Memory B cell (primary cell): ENCODE measurements around the gene TSEN34.

Experiments
- ATAC-seq: fragments of 150-1000 bp; cut with Tn5 transposase; 2 replicates; pipeline ENCODE4 v1.10.0; 2021; ENCODE audit warnings: low read depth, mild to moderate bottlenecking, moderate library complexity
- DNase-seq, 2 donors: peaks; one replicate each; pipeline ENCODE4 v3.0.0; 2022; ENCODE audit warnings: low spot score in 2 of 2
- H3K27ac Mint-ChIP-seq: one replicate; pipeline ENCODE4 v1.8.0; 2022; ENCODE audit warnings: mild to moderate bottlenecking, moderate library complexity, mixed read lengths
- H3K27me3 Mint-ChIP-seq: one replicate; pipeline ENCODE4 v1.8.0; 2022; ENCODE audit warnings: mixed read lengths
- H3K36me3 Mint-ChIP-seq: one replicate; pipeline ENCODE4 v1.8.0; 2022; ENCODE audit warnings: mild to moderate bottlenecking, mixed read lengths
- H3K4me1 Mint-ChIP-seq: one replicate; pipeline ENCODE4 v1.8.0; 2022; ENCODE audit warnings: mixed read lengths
- H3K4me3 Mint-ChIP-seq: one replicate; pipeline ENCODE4 v1.8.0; 2022; ENCODE audit warnings: mild to moderate bottlenecking, moderate library complexity, mixed read lengths
- H3K9me3 Mint-ChIP-seq: one replicate; pipeline ENCODE4 v1.8.0; 2022; ENCODE audit warnings: mixed read lengths

The TSEN34 gene

DNA sequence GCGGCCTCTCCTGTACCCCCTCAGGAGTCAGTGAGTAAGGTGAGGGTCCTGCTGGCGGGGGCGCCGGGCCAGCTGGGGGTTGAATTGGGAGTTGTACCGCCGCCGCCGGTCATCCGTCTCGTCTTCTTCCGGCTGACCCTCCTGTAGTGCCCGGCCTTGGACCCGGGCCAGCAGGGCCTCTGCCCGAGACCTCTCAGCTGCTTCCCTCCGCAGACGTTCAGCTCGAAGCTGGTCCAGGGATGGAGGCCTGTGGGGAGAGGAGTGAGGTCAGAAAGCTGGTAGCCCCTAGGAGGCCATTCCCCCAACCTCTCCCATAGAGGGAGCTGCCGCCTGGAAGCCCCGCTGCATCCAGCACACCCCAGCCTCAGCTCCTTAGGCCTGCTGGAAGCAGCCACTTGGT, 35.4 kb upstream of the TSEN34 start:
- Mint-ChIP-seq H3K36me3 (peaks cover 26% of the 10 kb centered on the region), H3K9me3 (no peaks in the 10 kb centered on the region), H3K4me1 (peaks cover 24% of the 10 kb centered on the region), H3K4me3 (no peak overlapping the region), H3K27me3 (no peaks in the 10 kb centered on the region), H3K27ac (no peak overlapping the region)
- ATAC-seq = no peak
- no peak for DNase-seq

DNA sequence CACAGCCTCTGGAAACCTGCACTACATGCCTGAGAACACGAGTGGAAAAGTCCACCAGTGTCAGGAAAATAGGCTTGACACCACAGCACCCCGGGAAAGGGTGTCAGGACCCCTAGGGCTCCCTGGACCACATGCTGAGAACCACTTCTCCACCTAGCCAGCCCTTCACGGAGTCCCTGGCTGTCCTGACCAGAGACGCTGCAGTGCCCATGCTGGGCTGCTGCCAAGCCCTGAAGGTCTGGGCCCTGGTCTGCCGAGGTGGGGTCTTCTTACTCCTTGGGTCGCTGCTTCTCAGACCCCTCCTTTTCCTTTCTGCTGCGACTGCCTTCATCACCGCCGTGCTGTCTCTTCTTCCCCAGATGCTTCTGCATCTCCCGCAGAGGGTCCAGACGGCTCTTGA, 34.6 kb upstream of the TSEN34 start:
- no peak overlapping the region for H3K4me3 Mint-ChIP-seq
- peaks cover 2% of the 10 kb centered on the region for H3K9me3 Mint-ChIP-seq

DNA sequence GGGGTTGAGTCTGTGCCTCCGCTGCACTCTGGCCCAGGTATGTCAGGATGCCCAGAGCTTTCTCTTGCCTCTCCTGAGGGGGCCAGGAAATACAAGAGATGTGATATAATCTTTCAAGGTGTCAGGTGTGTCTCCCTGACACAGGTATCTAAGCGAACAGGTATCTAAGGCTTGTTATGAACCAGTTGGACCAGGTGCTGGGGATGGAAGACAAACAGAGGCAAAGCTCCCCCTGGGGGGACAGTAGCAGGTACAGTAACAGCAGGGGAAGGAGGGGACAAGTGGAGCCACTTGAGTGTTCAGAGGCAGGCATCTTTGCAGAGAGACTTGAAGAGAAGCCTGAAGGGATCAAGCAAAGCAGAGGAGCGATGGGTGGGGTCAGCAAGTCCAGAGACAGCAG, 34.2 kb upstream of the TSEN34 start:
- H3K27ac Mint-ChIP-seq = no peak overlapping the region
- peaks cover 2% of the 10 kb centered on the region for H3K9me3 Mint-ChIP-seq
- no peak for ATAC-seq
- peaks cover 27% of the 10 kb centered on the region for H3K4me1 Mint-ChIP-seq
- H3K36me3 Mint-ChIP-seq = peaks cover 22% of the 10 kb centered on the region
- H3K4me3 Mint-ChIP-seq = peak overlapping the region; percentile 32
- DNase-seq = no peak
- no peaks in the 10 kb centered on the region for H3K27me3 Mint-ChIP-seq

More for the DNA sequence above, 34.6 kb upstream of the TSEN34 start:
- H3K4me1 Mint-ChIP-seq = peaks cover 27% of the 10 kb centered on the region
- DNase-seq (no peak), ATAC-seq (no peak)
- peaks cover 22% of the 10 kb centered on the region for H3K36me3 Mint-ChIP-seq
- no peaks in the 10 kb centered on the region for H3K27me3 Mint-ChIP-seq
- H3K27ac Mint-ChIP-seq = no peak overlapping the region

- Mint-ChIP-seq H3K36me3 (peaks cover 16% of the 10 kb centered on the region), H3K27ac (peak overlapping the region; percentile 94), H3K4me1 (peaks cover 32% of the 10 kb centered on the region), H3K4me3 (peak overlapping the region; percentile 100), H3K9me3 (peaks cover 2% of the 10 kb centered on the region), H3K27me3 (peaks cover 3% of the 10 kb centered on the region)
- ATAC-seq (no peak), DNase-seq (no peak)
These were observed 32.2 kb upstream of the TSEN34 start for GRCh38 chr19:54158812-54159351.

- H3K27ac Mint-ChIP-seq = peak within 1 kb of the TSS; percentile 94
- DNase-seq = peak; percentile 88 to 96
- H3K4me3 Mint-ChIP-seq = peak within 1 kb of the TSS; percentile 100
- peaks cover 2% of the 10 kb centered on the region for H3K9me3 Mint-ChIP-seq
- peaks cover 5% of the 10 kb centered on the region for H3K27me3 Mint-ChIP-seq
- H3K36me3 Mint-ChIP-seq = peaks cover 13% of the 10 kb centered on the region
- ATAC-seq = peak; percentile 86
- H3K4me1 Mint-ChIP-seq = peaks cover 33% of the 10 kb centered on the region
These were observed 31.5 kb upstream of the TSEN34 start, which contains the start of gene LENG1 for GRCh38 chr19:54159352-54160181. LENG1 (minus strand) TSS chr19:54159721; CDS start chr19:54159695, 26 bp downstream.

DNA sequence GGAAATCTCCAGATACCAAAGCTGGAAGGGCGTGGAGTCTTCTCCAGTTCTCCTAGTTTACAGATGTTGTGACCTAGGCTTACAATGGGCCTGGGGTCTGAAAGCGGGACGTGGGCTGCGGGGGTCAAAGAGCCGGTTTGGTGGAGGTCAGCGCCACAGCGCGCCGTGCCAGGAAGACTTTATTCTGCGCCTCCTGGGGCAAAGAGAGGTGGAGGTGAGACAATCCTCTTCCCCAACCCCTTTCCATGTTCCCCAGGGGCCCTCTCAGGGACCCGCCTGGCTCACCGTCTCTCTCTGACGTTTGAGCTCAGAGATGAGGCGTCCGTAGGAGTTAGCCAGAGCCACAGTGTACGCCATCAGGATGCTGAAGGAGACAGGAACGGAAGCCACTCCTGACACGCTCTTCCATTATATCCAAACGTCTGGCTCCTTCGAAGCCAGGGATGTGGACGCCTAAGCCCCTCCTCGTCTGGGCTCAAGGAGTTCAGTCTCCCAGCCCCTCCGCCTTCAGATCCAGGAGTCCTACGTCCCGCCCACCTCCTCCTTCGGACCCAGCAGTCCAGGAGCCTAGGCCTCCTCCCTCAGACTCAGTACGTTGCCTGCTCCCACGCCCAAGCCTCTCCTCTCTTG, 30.8 kb upstream of the TSEN34 start:
- no peak for ATAC-seq

GRCh38 chr19:54160854-54161253, 30.3 kb upstream of the TSEN34 start:
- Mint-ChIP-seq H3K4me3 (peak overlapping the region; percentile 100), H3K36me3 (peaks cover 9% of the 10 kb centered on the region), H3K27ac (peak overlapping the region; percentile 94), H3K9me3 (peaks cover 2% of the 10 kb centered on the region), H3K4me1 (peaks cover 32% of the 10 kb centered on the region), H3K27me3 (peaks cover 10% of the 10 kb centered on the region)
- DNase-seq (no peak), ATAC-seq (no peak)

More for the DNA sequence above, 30.8 kb upstream of the TSEN34 start:
- H3K36me3 Mint-ChIP-seq = peaks cover 9% of the 10 kb centered on the region
- H3K27ac Mint-ChIP-seq = peak overlapping the region; percentile 94
- peaks cover 32% of the 10 kb centered on the region for H3K4me1 Mint-ChIP-seq
- H3K4me3 Mint-ChIP-seq = peak overlapping the region; percentile 100
- peaks cover 5% of the 10 kb centered on the region for H3K27me3 Mint-ChIP-seq
- peaks cover 2% of the 10 kb centered on the region for H3K9me3 Mint-ChIP-seq
- DNase-seq = no peak

GRCh38 chr19:54162241-54162805, 28.8 kb upstream of the TSEN34 start:
- Mint-ChIP-seq H3K36me3 (peaks cover 5% of the 10 kb centered on the region), H3K27ac (no peak overlapping the region), H3K4me1 (peaks cover 29% of the 10 kb centered on the region), H3K27me3 (peaks cover 10% of the 10 kb centered on the region), H3K9me3 (peaks cover 2% of the 10 kb centered on the region), H3K4me3 (peak overlapping the region; percentile 91)
- ATAC-seq = peak; percentile 25
- DNase-seq = peak; percentile 70 to 77

GRCh38 chr19:54162884-54163283, 28.2 kb upstream of the TSEN34 start:
- peaks cover 2% of the 10 kb centered on the region for H3K9me3 Mint-ChIP-seq
- DNase-seq = no peak
- H3K36me3 Mint-ChIP-seq = peaks cover 5% of the 10 kb centered on the region
- H3K4me3 Mint-ChIP-seq = peak overlapping the region; percentile 59
- no peak overlapping the region for H3K27ac Mint-ChIP-seq
- no peak for ATAC-seq
- H3K4me1 Mint-ChIP-seq = peaks cover 29% of the 10 kb centered on the region
- peaks cover 10% of the 10 kb centered on the region for H3K27me3 Mint-ChIP-seq

DNA sequence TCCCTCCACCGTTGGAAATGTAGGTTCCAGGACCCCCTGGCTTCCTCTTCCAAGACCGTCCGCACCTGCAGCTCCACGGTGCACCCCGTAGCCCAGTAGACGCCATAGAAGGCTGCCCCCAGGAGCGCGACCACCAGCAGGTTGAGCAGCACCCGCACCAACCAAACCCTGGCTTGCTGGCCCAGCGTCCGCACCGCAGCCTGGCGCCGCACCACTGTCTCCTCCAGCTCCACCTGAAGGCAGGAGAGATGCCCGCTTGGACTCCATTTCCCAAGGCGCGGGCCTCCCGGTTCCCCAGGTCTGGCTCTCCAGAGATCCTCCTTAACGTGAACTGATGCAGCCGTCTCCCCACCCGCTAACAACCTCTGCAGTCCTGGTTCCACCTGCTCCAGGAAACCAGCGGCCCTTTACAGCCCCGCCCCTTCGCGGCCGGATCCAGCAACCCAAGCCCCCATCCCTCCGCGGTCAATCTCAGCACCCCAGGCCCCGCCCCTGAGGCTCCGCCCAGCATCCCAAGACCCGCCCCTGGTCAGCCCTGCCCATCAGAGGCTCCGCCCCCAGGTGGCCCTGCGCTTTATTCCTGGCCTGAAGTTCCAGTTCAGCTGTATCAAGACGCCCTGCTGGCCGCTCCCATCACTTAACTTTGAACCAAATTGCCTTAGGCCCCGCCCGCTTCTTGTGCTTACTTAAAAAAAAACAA, 26.6 kb upstream of the TSEN34 start:
- ATAC-seq (no peak), DNase-seq (no peak)
- H3K27me3 Mint-ChIP-seq = peaks cover 10% of the 10 kb centered on the region
- H3K4me1 Mint-ChIP-seq = peaks cover 25% of the 10 kb centered on the region
- no peak overlapping the region for H3K4me3 Mint-ChIP-seq
- no peak overlapping the region for H3K27ac Mint-ChIP-seq
- H3K9me3 Mint-ChIP-seq = peaks cover 2% of the 10 kb centered on the region
- peaks cover 2% of the 10 kb centered on the region for H3K36me3 Mint-ChIP-seq

GRCh38 chr19:54165222-54165621, 25.9 kb upstream of the TSEN34 start:
- Mint-ChIP-seq H3K27me3 (peaks cover 10% of the 10 kb centered on the region), H3K27ac (no peak overlapping the region), H3K9me3 (peaks cover 2% of the 10 kb centered on the region), H3K36me3 (peaks cover 2% of the 10 kb centered on the region), H3K4me1 (peaks cover 22% of the 10 kb centered on the region), H3K4me3 (no peak overlapping the region)
- ATAC-seq = no peak
- no peak for DNase-seq

GRCh38 chr19:54168174-54168917, 22.8 kb upstream of the TSEN34 start:
- Mint-ChIP-seq H3K4me1 (peaks cover 14% of the 10 kb centered on the region), H3K27ac (no peak overlapping the region), H3K27me3 (peaks cover 8% of the 10 kb centered on the region), H3K9me3 (no peaks in the 10 kb centered on the region), H3K4me3 (no peak overlapping the region), H3K36me3 (no peaks in the 10 kb centered on the region)
- DNase-seq (peak; percentile 84 to 94), ATAC-seq (peak; percentile 81)

- H3K36me3 Mint-ChIP-seq = no peaks in the 10 kb centered on the region
- no peak for ATAC-seq
- no peak overlapping the region for H3K4me3 Mint-ChIP-seq
- no peaks in the 10 kb centered on the region for H3K9me3 Mint-ChIP-seq
- no peak overlapping the region for H3K27ac Mint-ChIP-seq
- H3K4me1 Mint-ChIP-seq = peaks cover 12% of the 10 kb centered on the region
- DNase-seq = no peak
- peaks cover 6% of the 10 kb centered on the region for H3K27me3 Mint-ChIP-seq
These were observed 21.9 kb upstream of the TSEN34 start for GRCh38 chr19:54169149-54169740.
